NCI-H2227 (cell line): Measurements from ENCODE around the gene CCNQ.

ENCODE experiments used
- DNase-seq: peaks from one replicate; lab custom pipeline; 2025; ENCODE audit not compliant: unreplicated experiment; lab: John Stamatoyannopoulos, UW

CCNQ gene

GRCh38 chrX:153598541-153599191, at the start of gene CCNQ:
CCNQ (minus strand) TSS chrX:153599139; CDS start chrX:153599073, 66 bp downstream.
- DNase-seq = peak; percentile 43

- no peak for DNase-seq
Measured at GRCh38 chrX:153647461-153648357, 48.8 kb upstream of the CCNQ start.

GRCh38 chrX:153646620-153647373, 47.9 kb upstream of the CCNQ start, which contains the start of gene DUSP9:
DUSP9 (plus strand) TSS chrX:153647203; CDS start chrX:153647954, 751 bp downstream.
- DNase-seq = peak; percentile 50

- no peak for DNase-seq
Measured at GRCh38 chrX:153645921-153646488, 47.1 kb upstream of the CCNQ start.

GRCh38 chrX:153645151-153645550, 46.2 kb upstream of the CCNQ start:
- DNase-seq = no peak

- peak; percentile 42 for DNase-seq
Measured at GRCh38 chrX:153644356-153645125, 45.6 kb upstream of the CCNQ start.

GRCh38 chrX:153643431-153644351, 44.8 kb upstream of the CCNQ start:
- peak; percentile 42 for DNase-seq

GRCh38 chrX:153642655-153643430, 43.9 kb upstream of the CCNQ start:
- DNase-seq = no peak

GRCh38 chrX:153642051-153642654, 43.2 kb upstream of the CCNQ start:
- DNase-seq = peak; percentile 52

- DNase-seq = peak; percentile 14
Measured at GRCh38 chrX:153641627-153642026, 42.7 kb upstream of the CCNQ start.

- no peak for DNase-seq
Measured at GRCh38 chrX:153640736-153641575, 42.0 kb upstream of the CCNQ start.

GRCh38 chrX:153640045-153640686, 41.2 kb upstream of the CCNQ start:
- DNase-seq = no peak

- DNase-seq = no peak
Measured at GRCh38 chrX:153639177-153640044, 40.5 kb upstream of the CCNQ start.

- no peak for DNase-seq
Measured at GRCh38 chrX:153638436-153639176, 39.7 kb upstream of the CCNQ start.

GRCh38 chrX:153638041-153638371, 39.1 kb upstream of the CCNQ start:
- DNase-seq = no peak
